Measurements from ENCODE around the gene NTN5. TPM values are rescaled to one million over a fixed set of nuclear protein-coding genes. Genes with fewer than 3 reads are reported as not detected.
"Not testable (repeated sequence)": the region's sequence is repeated elsewhere in the genome, so short reads cannot be mapped to it uniquely, and the experiment has no call there.

Gene NTN5
- total RNA-seq, 2 experiments from 2014 or later, result 0.70 to 0.74 TPM

DNA sequence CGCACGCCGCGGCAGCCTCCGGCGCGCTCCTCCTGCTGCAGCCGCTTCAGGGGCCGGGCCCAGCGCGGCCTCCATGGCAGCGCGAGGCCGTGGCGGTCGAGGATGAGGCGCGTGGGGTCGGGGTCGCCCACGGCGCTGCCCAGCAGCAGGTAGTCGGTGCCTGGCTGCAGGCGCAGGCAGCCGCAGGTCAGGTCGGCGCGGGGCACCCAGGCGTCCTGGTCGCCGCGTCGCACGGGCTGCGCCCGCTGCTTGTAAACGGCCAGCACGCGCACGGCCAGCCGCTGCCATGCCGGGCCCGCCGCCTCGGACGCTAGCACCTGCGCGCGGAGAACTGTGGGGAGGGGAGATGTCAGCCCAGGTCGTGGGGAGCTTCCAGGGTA, 11.1 kb downstream of the NTN5 start:
- CTCF ChIA-PET, result no interaction called here
- H3K27ac Mint-ChIP-seq, result no peak overlapping the region
- POLR2A ChIA-PET, result no interaction called here

DNA sequence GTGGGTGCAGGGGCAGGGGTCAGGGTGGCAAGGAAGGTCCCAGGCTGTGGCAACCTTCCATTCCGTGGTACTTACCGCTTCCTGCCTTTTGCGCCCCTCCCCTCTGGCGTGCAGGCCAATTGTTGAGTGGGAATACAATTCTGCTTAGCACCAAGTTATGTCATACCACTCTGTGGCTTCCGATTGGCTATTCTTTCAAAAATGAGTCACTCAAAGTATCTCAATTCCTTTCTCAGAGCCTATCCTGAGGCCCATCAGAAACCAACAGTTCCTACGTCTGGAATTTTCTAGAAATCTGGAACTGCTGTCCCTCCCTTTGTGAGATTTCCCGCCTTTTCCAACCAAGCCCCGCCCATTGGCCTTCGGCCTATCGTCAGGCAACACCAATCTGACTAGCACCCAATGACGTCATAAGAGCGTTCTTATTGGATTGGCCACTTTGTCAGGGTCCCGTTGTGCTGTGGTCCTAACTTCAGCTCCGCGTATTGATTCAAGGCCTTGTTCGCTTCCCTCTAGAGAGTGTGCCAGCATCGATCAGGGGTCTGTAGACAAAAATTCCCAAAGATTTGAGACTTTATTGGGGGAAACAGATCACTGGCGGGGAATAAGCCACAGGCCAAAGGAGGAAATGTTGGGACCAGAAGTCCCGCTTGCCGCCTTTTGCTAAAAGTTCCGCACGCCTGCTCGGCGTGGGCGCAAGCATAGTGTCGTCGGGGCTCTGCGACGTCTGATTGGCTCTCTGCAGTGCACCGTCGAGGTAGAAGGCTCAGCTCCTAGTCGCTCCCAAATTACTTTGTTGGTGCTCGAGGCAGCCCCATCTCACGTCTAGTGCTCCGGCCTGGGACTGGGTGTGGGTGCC, 11.7 kb downstream of the NTN5 start:
- POLR2A ChIA-PET, result no interaction called here
- H3K4me3 Mint-ChIP-seq, result peak overlapping the region; percentile 55
- peak overlapping the region; percentile 79 for H3K27ac Mint-ChIP-seq
- peaks cover 9% of the 10 kb centered on the region for H3K4me1 Mint-ChIP-seq (ENCODE audit: low read depth)
- CTCF ChIA-PET, result no interaction called here
- no peaks in the 10 kb centered on the region for H3K9me3 Mint-ChIP-seq
- intact Hi-C loops (cut with micrococcal nuclease), result loop anchor here (2.0 kb wide), 1 partner anchor 16 kb away; no protein-coding TSS in a partner anchor
- DNase-seq, result peak; percentile 86
- H3K36me3 Mint-ChIP-seq, result no peaks in the 10 kb centered on the region
- H3K27me3 Mint-ChIP-seq, result no peaks in the 10 kb centered on the region

More for the DNA sequence above, 11.1 kb downstream of the NTN5 start:
- Mint-ChIP-seq H3K4me3 (no peak overlapping the region), H3K36me3 (no peaks in the 10 kb centered on the region), H3K9me3 (no peaks in the 10 kb centered on the region), H3K4me1 (ENCODE audit: low read depth) (peaks cover 9% of the 10 kb centered on the region), H3K27me3 (no peaks in the 10 kb centered on the region)
- DNase-seq, result no peak
- intact Hi-C loops (cut with micrococcal nuclease), result loop anchor here (2.0 kb wide), 1 partner anchor 17 kb away; no protein-coding TSS in a partner anchor

DNA sequence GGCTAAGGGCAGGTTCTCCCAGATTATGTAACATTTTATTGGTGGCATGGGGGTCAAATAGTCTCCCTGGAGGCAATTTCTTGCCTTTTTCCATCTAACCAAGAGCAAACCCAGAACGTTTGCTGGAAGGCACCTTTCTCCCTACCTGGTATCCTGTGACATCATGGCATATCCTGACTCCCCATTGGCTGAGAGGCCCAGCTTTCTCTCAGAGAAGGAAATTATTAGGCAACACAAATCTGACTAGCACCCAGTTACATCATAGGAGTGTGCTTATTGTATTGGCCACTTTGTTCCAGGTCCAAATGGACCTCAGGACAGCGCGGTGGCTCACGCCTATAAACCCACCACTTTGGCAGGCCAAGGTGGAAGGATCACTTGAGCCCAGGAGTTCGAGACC, 13.0 kb downstream of the NTN5 start:
- no peaks in the 10 kb centered on the region for H3K9me3 Mint-ChIP-seq
- CTCF ChIA-PET, result no interaction called here
- POLR2A ChIA-PET, result no interaction called here
- no peak for DNase-seq
- no peak overlapping the region for H3K4me3 Mint-ChIP-seq
- no peaks in the 10 kb centered on the region for H3K36me3 Mint-ChIP-seq
- no peaks in the 10 kb centered on the region for H3K27me3 Mint-ChIP-seq
- peaks cover 9% of the 10 kb centered on the region for H3K4me1 Mint-ChIP-seq (ENCODE audit: low read depth)
- no peak overlapping the region for H3K27ac Mint-ChIP-seq
- intact Hi-C loops (cut with micrococcal nuclease), result loop anchor here (2.0 kb wide), 1 partner anchor 15 kb away; no protein-coding TSS in a partner anchor

DNA sequence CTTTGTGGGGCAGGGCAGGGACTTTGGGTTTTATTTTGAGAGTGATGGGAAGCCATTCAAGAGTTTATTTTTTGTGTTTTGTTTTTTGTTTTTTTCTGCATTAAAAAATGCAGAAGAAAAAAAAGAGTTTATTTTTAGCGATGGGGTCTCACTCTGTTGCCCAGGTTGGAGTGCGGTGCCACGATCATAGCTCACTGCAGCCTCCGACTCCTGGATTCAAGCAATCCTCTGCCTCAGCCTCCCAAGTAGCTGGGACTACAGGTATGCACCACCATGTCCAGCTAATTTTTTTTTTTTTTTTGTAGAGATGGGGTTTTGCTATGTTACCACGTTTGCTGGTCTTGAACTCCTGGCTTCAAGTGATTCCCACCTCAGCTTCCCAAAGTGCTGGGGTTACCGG, 14.3 kb downstream of the NTN5 start:
- peaks cover 9% of the 10 kb centered on the region for H3K4me1 Mint-ChIP-seq (ENCODE audit: low read depth)
- no peaks in the 10 kb centered on the region for H3K27me3 Mint-ChIP-seq
- ChIA-PET CTCF (interaction anchor here (1.3 kb wide), 1 partner anchor 12 kb away, joined by 4 read pairs; the partner anchor contains the start of gene CA11), POLR2A (no interaction called here)
- no peaks in the 10 kb centered on the region for H3K36me3 Mint-ChIP-seq
- H3K9me3 Mint-ChIP-seq, result no peaks in the 10 kb centered on the region
- no peak overlapping the region for H3K27ac Mint-ChIP-seq
- DNase-seq, result no peak
- intact Hi-C loops (cut with micrococcal nuclease), result no loop called here
- no peak overlapping the region for H3K4me3 Mint-ChIP-seq

DNA sequence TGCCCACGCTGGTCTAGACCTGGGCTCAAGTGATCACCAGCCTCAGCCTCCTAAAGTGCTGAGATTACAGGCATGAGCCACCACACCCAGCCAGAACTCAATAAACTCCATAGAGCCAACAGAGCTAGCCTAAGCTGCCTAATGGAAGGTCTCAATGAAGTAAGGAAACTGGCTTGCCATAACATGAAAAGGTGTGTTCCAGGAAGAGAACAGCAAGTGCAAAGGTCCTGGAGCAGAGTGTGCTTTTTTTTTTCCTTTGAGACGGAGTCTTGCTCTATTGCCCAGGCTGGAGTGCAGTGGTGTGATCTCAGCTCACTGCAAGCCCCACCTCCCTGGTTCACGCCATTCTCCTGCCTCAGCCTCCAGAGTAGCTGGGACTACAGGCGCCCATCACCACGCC, 15.0 kb downstream of the NTN5 start:
- H3K27me3 Mint-ChIP-seq; H3K4me3 Mint-ChIP-seq; H3K36me3 Mint-ChIP-seq; POLR2A ChIA-PET; DNase-seq; H3K27ac Mint-ChIP-seq; H3K9me3 Mint-ChIP-seq; intact Hi-C loops (cut with micrococcal nuclease): not testable (repeated sequence)
- CTCF ChIA-PET, result interaction anchor here (1.3 kb wide), 1 partner anchor 12 kb away, joined by 4 read pairs; the partner anchor contains the start of gene CA11
- H3K4me1 Mint-ChIP-seq (ENCODE audit: low read depth), result peaks cover 11% of the 10 kb centered on the region

DNA sequence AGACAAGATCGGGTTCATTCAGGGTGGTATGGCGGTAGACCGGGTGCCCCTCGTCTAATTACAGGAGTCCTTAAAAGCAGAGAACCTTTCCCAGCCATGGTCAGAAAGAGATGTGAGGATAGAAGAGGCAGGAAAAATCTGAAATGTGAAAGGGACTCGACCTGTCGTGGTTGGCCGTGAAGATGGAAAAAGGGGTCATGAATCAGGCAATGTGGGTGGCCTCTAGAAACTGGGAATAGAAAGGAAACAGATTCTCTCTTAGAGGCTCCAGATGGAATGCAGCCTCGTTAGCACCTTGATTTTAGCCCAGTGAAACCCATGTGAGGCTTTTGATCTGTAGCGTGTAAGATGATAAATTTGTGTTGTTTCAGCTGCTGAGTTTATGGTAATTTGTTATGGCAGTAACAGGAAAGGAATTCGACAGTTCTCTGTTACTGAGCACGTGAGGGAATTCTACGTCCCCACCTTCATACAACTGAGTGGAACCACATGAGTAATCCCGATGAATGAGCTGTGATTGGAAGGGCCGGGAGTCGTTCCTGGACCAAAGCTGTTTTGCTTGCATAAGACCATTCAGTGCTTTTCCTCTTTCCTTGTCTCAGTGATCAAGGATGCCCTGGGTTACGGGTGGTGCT, 15.9 kb downstream of the NTN5 start:
- POLR2A ChIA-PET, result no interaction called here
- CTCF ChIA-PET, result interaction anchor here (1.3 kb wide), 1 partner anchor 11 kb away, joined by 4 read pairs; the partner anchor contains the start of gene CA11
- Mint-ChIP-seq H3K27ac (no peak overlapping the region), H3K4me1 (ENCODE audit: low read depth) (peaks cover 11% of the 10 kb centered on the region), H3K4me3 (no peak overlapping the region), H3K27me3 (no peaks in the 10 kb centered on the region), H3K36me3 (no peaks in the 10 kb centered on the region), H3K9me3 (no peaks in the 10 kb centered on the region)
- intact Hi-C loops (cut with micrococcal nuclease), result no loop called here
- no peak for DNase-seq

DNA sequence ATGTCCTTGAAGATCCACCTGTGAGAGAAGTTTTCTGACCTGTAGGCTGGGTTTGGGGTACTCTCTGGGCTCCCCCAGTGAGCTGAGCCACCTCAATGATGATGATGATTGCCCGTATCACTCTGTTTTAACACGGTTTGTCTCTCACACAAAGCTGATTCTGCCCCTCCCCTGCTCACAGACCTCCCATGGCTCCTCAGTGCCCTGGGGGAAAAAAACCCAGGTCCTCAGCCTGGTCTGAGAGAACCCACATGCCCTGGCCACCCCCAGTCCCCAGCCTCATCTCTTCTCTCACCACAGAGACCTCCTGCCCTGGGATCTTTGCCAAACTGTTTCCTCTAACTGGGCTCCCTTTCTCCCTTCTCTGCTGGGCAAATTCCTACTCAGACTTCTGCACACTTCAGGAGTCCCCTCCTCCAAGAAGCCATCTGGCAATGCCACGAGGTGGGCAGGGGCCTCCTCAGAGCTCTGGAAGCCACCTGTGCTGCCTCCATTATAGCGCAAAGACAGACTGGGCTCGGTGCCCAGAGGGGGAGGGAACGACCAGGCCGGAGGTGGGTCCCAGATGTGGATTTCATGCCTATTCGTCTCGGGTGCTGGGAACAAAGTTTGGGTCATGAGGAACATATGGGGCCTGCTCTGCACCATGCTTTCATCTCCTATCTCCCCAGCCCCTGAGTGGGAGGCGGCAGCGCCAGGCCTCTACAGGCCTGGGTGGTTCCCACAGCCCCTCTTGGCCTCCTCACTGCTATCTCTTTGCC, 18.3 kb downstream of the NTN5 start:
- POLR2A ChIA-PET, result interaction anchor here (0.7 kb wide), 1 partner anchor 11 kb away, joined by 3 read pairs; no protein-coding TSS in a partner anchor
- no peaks in the 10 kb centered on the region for H3K36me3 Mint-ChIP-seq
- no peak overlapping the region for H3K4me3 Mint-ChIP-seq
- peaks cover 11% of the 10 kb centered on the region for H3K4me1 Mint-ChIP-seq (ENCODE audit: low read depth)
- H3K9me3 Mint-ChIP-seq, result no peaks in the 10 kb centered on the region
- CTCF ChIA-PET, result no interaction called here
- no peaks in the 10 kb centered on the region for H3K27me3 Mint-ChIP-seq
- no peak overlapping the region for H3K27ac Mint-ChIP-seq
- no peak for DNase-seq
- intact Hi-C loops (cut with micrococcal nuclease), result no loop called here

DNA sequence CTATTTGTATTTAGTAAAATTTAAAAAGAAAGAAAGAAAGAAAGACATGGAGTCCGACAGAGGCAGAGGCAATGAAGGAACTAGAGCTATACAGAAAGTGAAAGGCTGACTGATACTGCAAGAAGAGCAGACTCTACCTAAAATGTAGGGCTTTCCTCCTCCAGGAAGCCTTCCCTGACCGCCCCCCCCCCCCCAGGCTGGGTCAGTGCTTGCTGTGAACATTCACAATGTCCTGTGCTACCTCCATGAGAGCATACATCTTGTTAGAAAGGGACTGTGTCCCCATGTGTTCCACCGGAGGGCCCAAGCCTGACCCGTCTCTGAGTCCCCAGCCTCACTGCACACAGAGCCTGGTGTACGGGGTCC, 21.2 kb downstream of the NTN5 start:
- no peaks in the 10 kb centered on the region for H3K36me3 Mint-ChIP-seq
- POLR2A ChIA-PET, result no interaction called here
- intact Hi-C loops (cut with micrococcal nuclease), result no loop called here
- no peak overlapping the region for H3K27ac Mint-ChIP-seq
- H3K9me3 Mint-ChIP-seq, result no peaks in the 10 kb centered on the region
- no peak overlapping the region for H3K4me3 Mint-ChIP-seq
- CTCF ChIA-PET, result no interaction called here
- DNase-seq, result no peak
- H3K27me3 Mint-ChIP-seq, result no peaks in the 10 kb centered on the region
- H3K4me1 Mint-ChIP-seq (ENCODE audit: low read depth), result peaks cover 24% of the 10 kb centered on the region

DNA sequence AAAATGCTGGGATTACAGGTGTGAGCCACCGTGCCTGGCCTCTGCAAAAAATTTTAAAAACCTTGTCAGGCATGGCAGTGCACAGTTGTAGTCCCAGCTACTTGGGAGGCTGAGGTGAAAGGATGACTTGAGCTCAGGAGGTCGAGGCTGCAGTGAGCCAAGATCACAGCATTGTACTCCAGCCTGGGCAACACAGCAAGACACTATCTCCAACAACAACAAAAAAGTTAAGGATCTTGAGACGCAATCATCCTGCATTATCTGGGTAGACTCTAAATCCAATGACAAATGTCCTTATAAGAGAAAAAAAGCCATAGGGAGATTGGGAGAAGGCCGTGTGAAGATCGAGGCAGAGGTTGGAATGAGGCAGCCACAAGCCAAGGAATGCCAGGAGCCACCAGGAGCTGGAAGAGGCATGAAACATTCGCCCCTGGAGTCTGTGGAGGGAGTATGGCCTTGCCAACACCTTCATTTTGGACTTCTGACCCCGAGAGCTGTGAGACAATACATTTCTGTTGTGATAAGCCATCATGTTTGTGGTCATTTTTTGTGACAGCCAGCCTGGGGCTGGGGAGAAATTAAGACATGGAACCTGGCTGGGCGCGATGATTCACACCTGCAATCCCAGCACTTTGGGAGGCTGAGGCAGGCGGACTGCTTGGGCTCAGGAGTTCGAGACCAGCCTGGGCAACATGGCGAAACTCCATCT, 21.7 kb downstream of the NTN5 start:
- Mint-ChIP-seq H3K9me3 (no peaks in the 10 kb centered on the region), H3K4me3 (no peak overlapping the region), H3K27me3 (no peaks in the 10 kb centered on the region), H3K36me3 (no peaks in the 10 kb centered on the region), H3K27ac (no peak overlapping the region), H3K4me1 (ENCODE audit: low read depth) (peaks cover 24% of the 10 kb centered on the region)
- intact Hi-C loops (cut with micrococcal nuclease), result no loop called here
- DNase-seq, result no peak
- POLR2A ChIA-PET, result no interaction called here
- CTCF ChIA-PET, result no interaction called here

DNA sequence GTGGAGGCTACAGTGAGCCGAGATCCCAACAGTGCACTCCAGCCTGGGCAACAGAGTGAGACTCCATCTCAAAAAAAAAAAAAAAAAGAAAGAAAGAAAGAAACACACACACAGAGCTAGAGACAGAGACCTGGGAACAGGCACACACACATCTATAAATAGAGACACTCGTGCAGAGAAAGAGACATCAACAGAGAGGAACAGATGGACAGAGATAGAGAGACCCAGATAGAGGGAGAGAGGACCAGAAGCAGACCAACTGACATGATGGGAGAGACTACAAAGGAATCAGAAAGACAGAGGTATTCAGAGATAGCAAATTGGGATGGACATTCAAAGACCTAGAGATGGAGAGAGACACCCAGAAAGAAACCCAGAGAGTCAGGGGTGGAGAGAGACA, 24.7 kb downstream of the NTN5 start:
- no peaks in the 10 kb centered on the region for H3K9me3 Mint-ChIP-seq
- H3K4me3 Mint-ChIP-seq, result no peak overlapping the region
- no peaks in the 10 kb centered on the region for H3K27me3 Mint-ChIP-seq
- H3K4me1 Mint-ChIP-seq (ENCODE audit: low read depth), result peaks cover 39% of the 10 kb centered on the region
- intact Hi-C loops (cut with micrococcal nuclease), result loop anchor here (5.0 kb wide), 2 partner anchors 89 to 149 kb away; no protein-coding TSS in a partner anchor
- DNase-seq, result no peak
- ChIA-PET CTCF (no interaction called here), POLR2A (no interaction called here)
- H3K27ac Mint-ChIP-seq, result no peak overlapping the region
- no peaks in the 10 kb centered on the region for H3K36me3 Mint-ChIP-seq

DNA sequence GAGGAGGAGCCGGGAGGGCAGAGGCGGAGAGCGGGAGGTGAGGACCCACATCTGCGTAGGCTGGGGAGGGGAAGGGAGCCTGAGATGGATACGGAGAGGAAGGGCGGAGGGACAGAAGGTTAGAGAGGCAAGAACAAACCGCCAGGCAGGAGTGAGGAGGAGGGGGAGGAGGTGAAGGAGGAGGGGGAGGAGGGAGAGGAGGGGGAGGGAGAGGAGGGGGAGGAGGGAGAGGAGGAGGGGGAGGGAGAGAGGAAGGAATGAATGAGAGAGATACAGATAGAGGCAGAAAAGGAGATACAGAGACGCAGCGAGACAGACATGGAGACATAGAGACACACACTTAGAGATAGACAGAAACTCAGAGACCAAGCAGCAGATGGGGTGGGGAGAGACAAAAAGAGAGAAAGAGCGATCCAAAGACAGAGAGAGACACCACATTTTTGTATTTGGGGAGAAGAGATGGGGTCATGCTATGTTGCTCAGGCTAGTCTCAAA, 26.0 kb downstream of the NTN5 start:
- Mint-ChIP-seq H3K27me3 (no peaks in the 10 kb centered on the region), H3K36me3 (no peaks in the 10 kb centered on the region), H3K27ac (peak overlapping the region; percentile 19), H3K4me3 (peak overlapping the region; percentile 58), H3K4me1 (ENCODE audit: low read depth) (peaks cover 37% of the 10 kb centered on the region), H3K9me3 (no peaks in the 10 kb centered on the region)
- ChIA-PET CTCF (interaction anchor here (1.3 to 2.8 kb wide), 8 partner anchors 13 to 196 kb away, joined by 3 to 12 read pairs (median 8); partner anchors contain the start of gene RPL18), POLR2A (interaction anchor here (1.3 to 1.4 kb wide), 2 partner anchors 13 to 23 kb away, joined by 5 read pairs; no protein-coding TSS in a partner anchor)
- intact Hi-C loops (cut with micrococcal nuclease), result loop anchor here (1.0 to 5.0 kb wide), 7 partner anchors 9 to 439 kb away; partner anchors contain the start of genes DBP, HSD17B14 and SNRNP70
- DNase-seq, result no peak
